VCaP (cell line): Measurements from ENCODE around the gene SCN3A.

Experiments
- H3K27ac ChIP-seq: fragments of 450-650 bp; 2 replicates; pipeline ENCODE4 v1.5.1; 2017
- CTCF ChIP-seq: fragments of 450-650 bp; conservative IDR thresholded peaks from 2 replicates; pipeline ENCODE4 v1.5.1; 2017; ENCODE audit warnings: mild to moderate bottlenecking, moderate library complexity

SCN3A gene

DNA sequence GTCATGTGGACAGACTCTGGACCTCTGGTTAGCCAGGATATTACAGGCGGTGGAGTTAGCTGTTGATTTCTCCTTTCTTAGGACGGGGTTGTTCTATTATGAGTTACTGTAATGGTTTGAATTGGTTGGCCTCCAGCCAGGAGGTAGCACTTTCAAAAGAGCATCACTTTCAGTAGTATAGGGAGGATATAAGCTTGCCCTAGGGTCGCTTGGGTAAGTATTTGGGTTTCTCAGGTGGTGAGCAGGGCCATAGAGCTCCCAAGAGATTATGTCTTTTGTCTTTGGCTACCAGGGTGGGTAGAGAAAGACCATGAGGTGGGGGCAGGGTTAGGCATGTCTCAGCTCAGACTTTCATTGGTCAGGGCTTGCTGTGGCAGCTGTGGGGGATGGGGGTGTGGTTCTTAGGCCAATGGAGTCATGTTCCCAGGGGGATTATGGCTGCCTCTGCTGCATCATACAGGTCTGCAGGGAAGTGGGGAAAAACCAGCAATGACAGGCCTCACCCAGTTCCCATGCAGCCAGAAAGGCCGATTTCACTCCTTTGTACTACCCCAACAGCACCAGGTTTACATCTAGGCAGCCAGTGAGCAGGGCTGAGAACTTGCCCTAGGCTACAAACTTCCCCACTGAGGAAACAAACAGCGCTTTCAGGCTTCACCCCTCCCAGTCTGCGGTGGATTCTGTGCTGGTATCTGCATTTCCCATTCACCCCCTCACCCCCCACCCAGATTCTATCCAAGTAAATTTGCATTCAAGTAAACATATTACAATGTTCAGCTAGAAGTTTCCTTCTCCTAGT lies 159.1 kb downstream of the SCN3A start:
- no peak overlapping the region for H3K27ac ChIP-seq
- no peak for TF ChIP-seq CTCF
